Effector memory CD4-positive, alpha-beta T cell (primary cell): ENCODE measurements around the gene LRCOL1.

Experiments used
- DNase-seq, 3 donors: peaks; one replicate each; pipeline ENCODE4 v3.0.0-alpha.2; 2020
- H3K27ac ChIP-seq: 2 replicates; pipeline ENCODE4 v1.7.0; 2013; ENCODE audit warnings: mild to moderate bottlenecking, low read length, moderate library complexity; ENCODE audit not compliant: insufficient read depth, poor library complexity, severe bottlenecking
- H3K27me3 ChIP-seq: replicated peaks from 2 replicates; pipeline ENCODE4 v1.7.0; 2013; ENCODE audit warnings: mild to moderate bottlenecking, low read length; ENCODE audit not compliant: insufficient read depth, control insufficient read depth, poor library complexity, severe bottlenecking
- H3K36me3 ChIP-seq: 2 replicates; pipeline ENCODE4 v1.7.0; 2013; ENCODE audit warnings: mild to moderate bottlenecking, low read length, moderate library complexity; ENCODE audit not compliant: control insufficient read depth, insufficient read depth
- H3K4me1 ChIP-seq: 2 replicates; pipeline ENCODE4 v1.7.0; 2013; ENCODE audit warnings: low read length, mild to moderate bottlenecking; ENCODE audit not compliant: control insufficient read depth, insufficient read depth, poor library complexity, severe bottlenecking
- H3K4me3 ChIP-seq: 2 replicates; pipeline ENCODE4 v1.7.0; 2013; ENCODE audit warnings: low read length, low read depth, mild to moderate bottlenecking; ENCODE audit not compliant: insufficient read depth, poor library complexity, severe bottlenecking
- H3K9me3 ChIP-seq: 2 replicates; pipeline ENCODE4 v1.7.0; 2013; ENCODE audit warnings: mild to moderate bottlenecking, low read length, moderate library complexity; ENCODE audit not compliant: control insufficient read depth

The LRCOL1 gene

DNA sequence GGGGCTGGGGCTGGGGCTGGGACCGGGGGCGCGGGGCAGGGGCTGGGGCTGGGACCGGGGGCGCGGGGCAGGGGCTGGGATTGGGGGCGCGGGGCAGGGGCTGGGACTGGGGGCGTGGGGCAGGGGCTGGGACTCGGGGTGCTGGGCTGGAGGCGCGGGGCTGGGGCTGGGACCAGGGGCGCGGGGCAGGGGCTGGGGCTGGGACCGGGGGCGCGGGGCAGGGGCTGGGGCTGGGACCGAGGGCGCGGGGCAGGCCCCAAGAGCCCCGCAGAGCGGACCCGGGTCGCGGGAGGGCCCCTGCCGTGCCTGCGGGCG, 8.6 kb upstream of the LRCOL1 start:
- peaks cover under 1% of the 10 kb centered on the region for H3K36me3 ChIP-seq
- H3K27me3 ChIP-seq: peaks cover 30% of the 10 kb centered on the region
- no peak overlapping the region for H3K4me3 ChIP-seq
- no peak for DNase-seq
- H3K9me3 ChIP-seq: no peaks in the 10 kb centered on the region
- no peak overlapping the region for H3K27ac ChIP-seq
- H3K4me1 ChIP-seq: peaks cover 3% of the 10 kb centered on the region

DNA sequence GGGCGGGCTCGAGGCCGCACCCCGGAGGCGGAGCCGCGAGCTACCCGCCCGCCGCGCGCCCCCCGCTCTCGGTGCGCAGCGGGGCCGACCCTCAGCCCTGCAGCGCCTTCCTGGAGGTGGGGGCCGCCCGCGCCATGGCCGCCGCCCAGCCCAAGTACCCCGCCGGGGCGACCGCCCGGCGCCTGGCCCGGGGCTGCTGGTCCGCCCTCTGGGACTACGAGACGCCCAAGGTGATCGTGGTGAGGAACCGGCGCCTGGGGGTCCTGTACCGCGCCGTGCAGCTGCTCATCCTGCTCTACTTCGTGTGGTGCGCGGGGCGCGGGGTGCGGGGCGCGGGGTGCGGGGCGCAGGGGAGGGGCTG, 8.3 kb upstream of the LRCOL1 start, which contains the start of gene P2RX2:
TSS of gene P2RX2 (plus strand) at position 94 of the 361 bp plus-strand sequence. CDS start at position 135, 41 bp downstream.
- no peak for DNase-seq
- Histone ChIP-seq H3K4me3 (no peak within 1 kb of the TSS), H3K27me3 (peaks cover 30% of the 10 kb centered on the region), H3K36me3 (no peaks in the 10 kb centered on the region), H3K9me3 (no peaks in the 10 kb centered on the region), H3K27ac (no peak within 1 kb of the TSS), H3K4me1 (peaks cover 3% of the 10 kb centered on the region)

DNA sequence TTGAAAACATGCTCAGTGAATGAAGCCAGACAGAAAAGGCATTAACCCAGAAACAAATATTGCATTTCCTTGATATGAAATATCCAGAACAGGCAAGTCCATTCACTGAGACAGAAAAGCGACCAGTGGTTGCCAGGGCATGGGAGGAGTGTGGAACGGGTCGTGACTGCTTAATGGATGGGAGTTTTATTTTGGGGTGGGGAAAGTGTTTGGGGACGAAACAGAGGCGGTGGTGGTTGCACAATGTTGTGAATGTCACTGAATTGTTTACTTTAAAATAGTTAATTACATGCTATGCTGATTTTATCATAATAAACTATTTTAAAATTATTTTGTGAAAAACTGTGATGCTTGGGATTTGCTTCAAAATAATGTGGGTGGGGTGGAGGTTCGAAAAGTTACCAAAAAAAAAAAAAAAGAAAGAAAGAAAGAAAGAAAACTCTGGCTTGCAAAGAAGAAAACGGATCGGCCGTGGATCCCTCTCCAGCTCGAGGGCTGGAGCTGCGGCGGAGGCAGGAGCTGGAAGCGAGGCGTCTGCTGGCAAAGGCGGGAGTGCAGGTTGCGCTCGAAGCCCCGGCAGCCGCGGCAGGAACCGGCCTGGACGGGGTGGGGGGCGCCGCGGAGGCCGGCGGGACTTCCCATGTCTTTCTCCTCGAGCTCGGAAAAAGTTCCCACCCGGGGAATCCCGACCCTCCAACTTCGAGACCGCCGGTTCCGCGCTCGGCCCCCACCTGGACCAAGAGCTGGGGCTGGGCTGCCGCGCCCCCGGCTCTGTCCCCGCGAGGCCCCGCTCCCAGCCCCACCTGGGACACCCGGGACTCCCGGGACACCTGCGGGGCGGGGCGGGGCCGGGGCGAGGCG, 7.7 kb upstream of the LRCOL1 start:
- DNase-seq: no peak
- Histone ChIP-seq H3K4me1 (peaks cover 3% of the 10 kb centered on the region), H3K4me3 (no peak overlapping the region), H3K9me3 (no peaks in the 10 kb centered on the region), H3K36me3 (no peaks in the 10 kb centered on the region), H3K27me3 (peaks cover 30% of the 10 kb centered on the region), H3K27ac (no peak overlapping the region)

DNA sequence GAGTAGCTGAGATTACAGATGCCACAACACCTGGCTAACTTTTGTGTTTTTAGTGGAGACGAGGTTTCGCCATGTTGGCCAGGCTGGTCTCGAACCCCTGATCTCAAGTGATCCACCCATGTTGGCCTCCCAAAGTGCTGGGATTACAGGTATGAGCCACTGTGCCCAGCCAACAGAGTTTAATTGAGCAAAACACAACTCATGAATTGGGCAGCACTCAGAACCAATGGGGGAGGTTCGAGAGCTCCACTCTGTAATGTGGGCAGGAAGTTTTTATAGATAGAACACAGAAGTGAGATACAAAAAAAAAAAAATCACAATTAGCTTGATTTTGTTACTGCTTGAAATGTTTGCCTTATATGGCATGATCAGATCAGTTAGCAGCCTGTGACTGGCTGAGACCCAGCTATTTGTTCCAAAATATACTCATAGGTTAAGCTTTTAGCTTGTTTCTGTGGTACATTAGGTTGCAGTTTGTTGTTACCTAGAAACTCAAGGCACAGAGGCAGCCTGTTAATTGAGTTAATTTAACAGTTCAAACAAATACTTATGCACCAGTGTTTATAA, 6.8 kb upstream of the LRCOL1 start:
- H3K4me3 ChIP-seq: no peak overlapping the region
- H3K9me3 ChIP-seq: no peaks in the 10 kb centered on the region
- no peak overlapping the region for H3K27ac ChIP-seq
- H3K36me3 ChIP-seq: no peaks in the 10 kb centered on the region
- peaks cover 30% of the 10 kb centered on the region for H3K27me3 ChIP-seq
- no peak for DNase-seq
- H3K4me1 ChIP-seq: peaks cover 3% of the 10 kb centered on the region

DNA sequence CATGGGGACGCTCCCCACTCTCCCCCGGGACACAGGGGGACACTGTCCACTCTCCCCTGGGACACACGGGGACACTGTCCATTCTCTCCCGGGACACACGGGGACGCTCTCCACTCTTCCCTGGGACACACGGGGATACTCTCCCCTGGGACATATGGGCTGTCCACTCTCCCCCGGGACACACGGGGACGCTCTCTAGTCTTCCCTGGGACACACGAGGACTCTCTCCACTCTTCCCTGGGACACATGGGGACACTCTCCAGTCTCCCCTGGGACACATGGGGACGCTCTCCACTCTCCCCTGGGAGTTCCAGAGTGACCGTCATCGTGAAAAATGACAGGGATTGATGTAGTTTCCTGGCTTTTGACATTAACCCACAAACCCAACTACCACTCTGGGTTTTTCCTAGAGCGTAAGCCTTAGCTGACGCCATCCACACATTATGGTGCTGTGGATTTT, 5.2 kb upstream of the LRCOL1 start:
- no peak for DNase-seq
- H3K9me3 ChIP-seq: no peaks in the 10 kb centered on the region
- H3K27ac ChIP-seq: no peak overlapping the region
- H3K27me3 ChIP-seq: peaks cover 34% of the 10 kb centered on the region
- peaks cover 3% of the 10 kb centered on the region for H3K4me1 ChIP-seq
- H3K36me3 ChIP-seq: no peaks in the 10 kb centered on the region
- H3K4me3 ChIP-seq: no peak overlapping the region

DNA sequence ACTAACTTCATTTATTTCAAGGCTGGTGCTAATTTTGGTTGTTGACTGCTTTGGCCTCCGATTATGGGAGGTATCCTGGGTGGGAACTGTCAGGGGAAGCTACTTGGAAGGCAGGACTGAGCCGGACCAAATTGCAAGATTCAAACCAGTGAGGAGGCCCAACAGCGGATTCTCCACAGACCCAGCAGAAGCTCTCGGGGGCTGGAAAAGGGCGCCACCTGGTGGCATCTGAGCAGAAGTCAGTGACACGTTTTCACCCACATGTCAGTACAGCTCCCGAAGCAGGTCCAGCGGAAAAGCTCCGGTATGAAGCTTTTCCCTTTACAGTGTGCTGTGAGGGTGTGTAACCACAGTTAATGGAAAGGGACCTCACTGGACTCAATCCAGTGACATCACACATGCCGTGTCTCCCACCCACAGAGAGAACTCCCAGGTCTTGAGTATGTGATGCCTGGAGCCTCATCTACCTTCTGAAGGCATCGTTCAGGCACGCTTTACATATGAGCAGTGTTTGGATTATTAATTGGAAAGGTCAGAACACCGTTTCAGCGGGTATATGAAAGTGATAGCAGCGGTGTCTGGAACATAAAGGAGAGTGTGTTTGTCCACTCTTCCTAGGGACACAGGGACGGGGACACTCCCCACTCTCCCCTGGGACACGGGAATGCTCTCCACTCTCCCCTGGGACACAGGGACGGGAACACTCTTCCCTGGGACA, 4.6 kb upstream of the LRCOL1 start:
- Histone ChIP-seq H3K4me3 (no peak overlapping the region), H3K27ac (no peak overlapping the region), H3K4me1 (peaks cover 3% of the 10 kb centered on the region), H3K9me3 (no peaks in the 10 kb centered on the region), H3K27me3 (peaks cover 40% of the 10 kb centered on the region), H3K36me3 (no peaks in the 10 kb centered on the region)
- peak; percentile 49 to 66 (median 53) for DNase-seq

DNA sequence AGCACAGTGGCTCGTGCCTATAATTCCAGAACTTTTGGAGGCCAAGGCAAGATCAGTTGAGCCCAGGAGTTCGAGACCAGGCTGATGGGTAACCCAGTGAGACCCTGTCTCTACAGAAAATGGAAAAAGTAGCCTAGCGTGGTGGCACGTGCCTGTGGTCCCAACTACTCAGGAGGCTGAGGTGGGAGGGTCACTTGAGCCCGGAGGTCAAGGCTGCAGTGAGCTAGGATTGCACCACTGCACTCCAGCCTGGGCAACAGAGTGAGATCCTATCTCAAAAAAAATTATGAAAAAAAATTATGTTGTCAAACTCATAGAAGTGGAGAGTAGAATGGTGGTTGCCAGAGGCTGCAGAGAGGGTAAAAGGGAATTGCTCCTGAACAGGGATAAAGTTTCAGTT, 3.6 kb upstream of the LRCOL1 start:
- peaks cover 3% of the 10 kb centered on the region for H3K4me1 ChIP-seq
- no peak overlapping the region for H3K4me3 ChIP-seq
- no peak for DNase-seq
- H3K27ac ChIP-seq: no peak overlapping the region
- H3K27me3 ChIP-seq: peaks cover 45% of the 10 kb centered on the region
- H3K36me3 ChIP-seq: no peaks in the 10 kb centered on the region
- H3K9me3 ChIP-seq: no peaks in the 10 kb centered on the region

DNA sequence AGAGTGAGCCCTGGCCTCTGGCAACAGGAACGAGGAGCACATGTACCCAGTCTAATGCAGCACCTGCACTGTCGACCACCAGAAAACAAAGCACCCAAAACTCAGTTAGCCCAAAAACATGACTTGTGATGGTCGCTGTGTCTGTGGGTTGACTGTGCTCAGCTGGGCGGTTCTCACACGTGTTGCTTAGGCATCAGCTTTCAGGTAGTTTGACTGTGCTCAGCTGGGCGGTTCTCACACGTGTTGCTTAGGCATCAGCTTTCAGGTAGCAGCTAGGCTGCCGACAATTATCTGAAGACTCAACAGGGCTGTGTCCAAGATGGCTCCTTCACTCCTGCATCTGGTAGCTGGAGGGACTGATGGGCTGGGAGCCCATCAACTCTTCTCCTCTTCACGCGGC, 1.2 kb upstream of the LRCOL1 start:
- H3K4me1 ChIP-seq: no peaks in the 10 kb centered on the region
- H3K27ac ChIP-seq: no peak overlapping the region
- DNase-seq: no peak
- peaks cover 34% of the 10 kb centered on the region for H3K27me3 ChIP-seq
- H3K9me3 ChIP-seq: no peaks in the 10 kb centered on the region
- no peaks in the 10 kb centered on the region for H3K36me3 ChIP-seq
- no peak overlapping the region for H3K4me3 ChIP-seq

DNA sequence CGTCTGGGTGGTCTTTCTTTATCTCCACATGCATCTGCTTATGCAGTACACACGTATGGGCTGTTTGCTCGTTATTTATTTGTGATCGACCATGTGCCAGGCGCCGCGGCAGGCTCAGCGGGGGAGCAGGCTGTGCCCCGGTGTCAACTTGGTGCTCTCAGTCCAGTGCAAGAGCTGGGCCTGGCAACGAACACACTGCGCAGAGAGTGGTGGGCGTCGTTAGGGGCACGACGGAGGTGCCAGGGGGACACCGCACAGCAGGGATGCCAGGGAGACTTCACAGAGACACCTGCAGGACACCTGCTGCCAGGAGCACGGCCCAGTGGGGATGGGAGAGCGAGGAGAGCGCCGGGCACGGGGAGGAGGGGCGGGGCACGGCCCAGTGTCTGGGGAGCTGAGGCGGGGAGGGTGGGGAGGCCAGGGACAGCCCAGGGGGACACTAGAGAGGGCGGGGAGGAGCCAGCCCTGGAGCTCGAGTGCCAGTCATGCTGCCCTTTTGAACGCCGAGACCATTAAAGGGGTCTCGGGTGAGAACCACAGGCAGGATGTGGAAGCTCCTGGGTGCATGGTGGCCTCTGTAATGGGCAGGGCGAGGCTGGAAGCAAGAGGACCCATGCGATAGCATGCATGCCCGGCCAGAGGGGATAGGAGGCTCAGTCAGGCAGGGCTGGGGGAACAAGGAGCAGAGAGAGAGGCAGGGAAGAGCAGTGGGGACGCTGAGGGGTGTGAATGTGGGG, 652 bp upstream of the LRCOL1 start:
- H3K9me3 ChIP-seq: no peaks in the 10 kb centered on the region
- no peak for DNase-seq
- peaks cover 30% of the 10 kb centered on the region for H3K27me3 ChIP-seq
- no peak overlapping the region for H3K4me3 ChIP-seq
- H3K36me3 ChIP-seq: no peaks in the 10 kb centered on the region
- H3K4me1 ChIP-seq: no peaks in the 10 kb centered on the region
- no peak overlapping the region for H3K27ac ChIP-seq
